WTC11 (cell line): ENCODE data around the gene ZIC2. TPM values are rescaled to one million over a fixed set of nuclear protein-coding genes. Genes with fewer than 3 reads are reported as not detected.

Source experiments
- ATAC-seq: fragments of 200-7000 bp; cut with Tn5 transposase; 2 replicates; pipeline ENCODE4 v1.10.0; 2021; ENCODE audit warnings: mild to moderate bottlenecking, moderate library complexity
- CTCF ChIA-PET: fragments of 300-600 bp; sonication (Branson Sonifier 250); formaldehyde crosslinking; loops from one replicate; lab custom pipeline; 2021; ENCODE audit warnings: antibody characterized with exemption; lab: Charles Lee
- POLR2A ChIA-PET: fragments of 350-600 bp; sonication (Branson Sonifier 250); formaldehyde crosslinking; loops from one replicate; lab custom pipeline; 2021; ENCODE audit warnings: antibody characterized with exemption; lab: Charles Lee
- DNase-seq: peaks from one replicate; pipeline ENCODE4 v3.0.0; 2021; ENCODE audit warnings: low spot score
- H3K27ac Mint-ChIP-seq: 2 replicates; pipeline ENCODE4 v1.8.0; 2021; ENCODE audit warnings: mixed read lengths
- H3K27me3 Mint-ChIP-seq: 2 replicates; pipeline ENCODE4 v1.8.0; 2021; ENCODE audit warnings: low read depth, mild to moderate bottlenecking, moderate library complexity, mixed read lengths
- H3K36me3 Mint-ChIP-seq: 2 replicates; pipeline ENCODE4 v1.8.0; 2021; ENCODE audit warnings: mixed read lengths
- H3K4me1 Mint-ChIP-seq: 2 replicates; pipeline ENCODE4 v1.8.0; 2022; ENCODE audit warnings: mixed read lengths
- H3K4me3 Mint-ChIP-seq: 2 replicates; pipeline ENCODE4 v1.8.0; 2021; ENCODE audit warnings: mild to moderate bottlenecking, moderate library complexity, mixed read lengths
- H3K9me3 Mint-ChIP-seq: 2 replicates; pipeline ENCODE4 v1.8.0; 2021; ENCODE audit warnings: mixed read lengths
- ATF1 ChIP-seq: sonication (generic); formaldehyde crosslinking; IDR thresholded peaks from 2 replicates; pipeline ENCODE4 v1.8.1; 2023; ENCODE audit warnings: mild to moderate bottlenecking, moderate library complexity, missing genetic modification reagents
- E2F1 ChIP-seq: sonication (generic); formaldehyde crosslinking; IDR thresholded peaks from 2 replicates; pipeline ENCODE4 v1.8.0; 2022; ENCODE audit warnings: mild to moderate bottlenecking, missing genetic modification reagents
- ETV6 ChIP-seq: sonication (generic); formaldehyde crosslinking; IDR thresholded peaks from 2 replicates; pipeline ENCODE4 v1.8.1; 2022; ENCODE audit warnings: mild to moderate bottlenecking, missing genetic modification reagents
- KAT7 ChIP-seq: sonication (generic); formaldehyde crosslinking; IDR thresholded peaks from 2 replicates; pipeline ENCODE4 v1.8.1; 2023; ENCODE audit warnings: missing genetic modification reagents, mild to moderate bottlenecking, borderline replicate concordance
- NR3C1 ChIP-seq: sonication (generic); formaldehyde crosslinking; conservative IDR thresholded peaks from 2 replicates; pipeline ENCODE4 v1.8.1; 2023; ENCODE audit warnings: low read depth, mild to moderate bottlenecking, missing genetic modification reagents
- OVOL2 ChIP-seq: fragments of 250-450 bp; sonication (Bioruptor Pico); IDR thresholded peaks from 2 replicates; pipeline ENCODE4 v1.9.0; 2021; ENCODE audit warnings: mild to moderate bottlenecking, borderline replicate concordance
- SP1 ChIP-seq: sonication (generic); formaldehyde crosslinking; conservative IDR thresholded peaks from 2 replicates; pipeline ENCODE4 v1.8.1; 2022; ENCODE audit warnings: missing genetic modification reagents
- ZNF138 ChIP-seq: sonication (generic); formaldehyde crosslinking; conservative IDR thresholded peaks from 2 replicates; pipeline ENCODE4 v1.8.1; 2022; ENCODE audit warnings: mild to moderate bottlenecking, moderate library complexity, missing genetic modification reagents
- ZNF396 ChIP-seq: fragments of 250-450 bp; sonication (Bioruptor Pico); IDR thresholded peaks from 2 replicates; pipeline ENCODE4 v1.8.0; 2021; ENCODE audit warnings: mild to moderate bottlenecking, moderate library complexity, borderline replicate concordance
- ZNF425 ChIP-seq: fragments of 250-450 bp; sonication (Bioruptor Pico); conservative IDR thresholded peaks from 2 replicates; pipeline ENCODE4 v1.9.0; 2021; ENCODE audit warnings: mild to moderate bottlenecking
- ZNF512 ChIP-seq: sonication (generic); formaldehyde crosslinking; IDR thresholded peaks from 2 replicates; pipeline ENCODE4 v1.8.1; 2022; ENCODE audit warnings: missing genetic modification reagents, borderline replicate concordance
- total RNA-seq: library from RNA; stranded (reverse); gene quantifications from 3 replicates; pipeline ENCODE4 v1.2.3, GENCODE V29; 2021
- TF ChIP-seq, protein P1 (sequence below): sonication (generic); formaldehyde crosslinking; IDR thresholded peaks from 2 replicates; pipeline ENCODE4 v1.8.1; 2022; ENCODE audit warnings: low read depth, missing genetic modification reagents, borderline replicate concordance
- TF ChIP-seq, protein P2 (sequence below): sonication (generic); formaldehyde crosslinking; IDR thresholded peaks from 2 replicates; pipeline ENCODE4 v1.8.1; 2023; ENCODE audit warnings: mild to moderate bottlenecking, missing genetic modification reagents, borderline replicate concordance
- TF ChIP-seq, protein P3 (sequence below): sonication (generic); formaldehyde crosslinking; IDR thresholded peaks from 2 replicates; pipeline ENCODE4 v1.8.0; 2022; ENCODE audit warnings: missing genetic modification reagents

ZIC2 gene
- total RNA-seq, 1 experiment from 2014 or later = 344 TPM

- TF ChIP-seq ZNF512 (CRISPR knock-in tag) = no peak
- TF ChIP-seq, protein P1, sequence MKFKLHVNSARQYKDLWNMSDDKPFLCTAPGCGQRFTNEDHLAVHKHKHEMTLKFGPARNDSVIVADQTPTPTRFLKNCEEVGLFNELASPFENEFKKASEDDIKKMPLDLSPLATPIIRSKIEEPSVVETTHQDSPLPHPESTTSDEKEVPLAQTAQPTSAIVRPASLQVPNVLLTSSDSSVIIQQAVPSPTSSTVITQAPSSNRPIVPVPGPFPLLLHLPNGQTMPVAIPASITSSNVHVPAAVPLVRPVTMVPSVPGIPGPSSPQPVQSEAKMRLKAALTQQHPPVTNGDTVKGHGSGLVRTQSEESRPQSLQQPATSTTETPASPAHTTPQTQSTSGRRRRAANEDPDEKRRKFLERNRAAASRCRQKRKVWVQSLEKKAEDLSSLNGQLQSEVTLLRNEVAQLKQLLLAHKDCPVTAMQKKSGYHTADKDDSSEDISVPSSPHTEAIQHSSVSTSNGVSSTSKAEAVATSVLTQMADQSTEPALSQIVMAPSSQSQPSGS (CRISPR knock-in tag) = 0 out of 2 replicates have a peak, but pooled peaks have one; percentile 1
- peak; percentile 6; the same call in 1 of the 2 replicates for TF ChIP-seq ETV6 (CRISPR knock-in tag)
- TF ChIP-seq SP1 (CRISPR knock-in tag) = no peak
- 0 out of 2 replicates have a peak, but pooled peaks have one; percentile 15 for TF ChIP-seq KAT7 (CRISPR knock-in tag)
- TF ChIP-seq ATF1 = peak; percentile 16; the same call in 1 of the 2 replicates
- TF ChIP-seq ZNF396 (CRISPR knock-in tag) = no peak
- TF ChIP-seq, protein P2, sequence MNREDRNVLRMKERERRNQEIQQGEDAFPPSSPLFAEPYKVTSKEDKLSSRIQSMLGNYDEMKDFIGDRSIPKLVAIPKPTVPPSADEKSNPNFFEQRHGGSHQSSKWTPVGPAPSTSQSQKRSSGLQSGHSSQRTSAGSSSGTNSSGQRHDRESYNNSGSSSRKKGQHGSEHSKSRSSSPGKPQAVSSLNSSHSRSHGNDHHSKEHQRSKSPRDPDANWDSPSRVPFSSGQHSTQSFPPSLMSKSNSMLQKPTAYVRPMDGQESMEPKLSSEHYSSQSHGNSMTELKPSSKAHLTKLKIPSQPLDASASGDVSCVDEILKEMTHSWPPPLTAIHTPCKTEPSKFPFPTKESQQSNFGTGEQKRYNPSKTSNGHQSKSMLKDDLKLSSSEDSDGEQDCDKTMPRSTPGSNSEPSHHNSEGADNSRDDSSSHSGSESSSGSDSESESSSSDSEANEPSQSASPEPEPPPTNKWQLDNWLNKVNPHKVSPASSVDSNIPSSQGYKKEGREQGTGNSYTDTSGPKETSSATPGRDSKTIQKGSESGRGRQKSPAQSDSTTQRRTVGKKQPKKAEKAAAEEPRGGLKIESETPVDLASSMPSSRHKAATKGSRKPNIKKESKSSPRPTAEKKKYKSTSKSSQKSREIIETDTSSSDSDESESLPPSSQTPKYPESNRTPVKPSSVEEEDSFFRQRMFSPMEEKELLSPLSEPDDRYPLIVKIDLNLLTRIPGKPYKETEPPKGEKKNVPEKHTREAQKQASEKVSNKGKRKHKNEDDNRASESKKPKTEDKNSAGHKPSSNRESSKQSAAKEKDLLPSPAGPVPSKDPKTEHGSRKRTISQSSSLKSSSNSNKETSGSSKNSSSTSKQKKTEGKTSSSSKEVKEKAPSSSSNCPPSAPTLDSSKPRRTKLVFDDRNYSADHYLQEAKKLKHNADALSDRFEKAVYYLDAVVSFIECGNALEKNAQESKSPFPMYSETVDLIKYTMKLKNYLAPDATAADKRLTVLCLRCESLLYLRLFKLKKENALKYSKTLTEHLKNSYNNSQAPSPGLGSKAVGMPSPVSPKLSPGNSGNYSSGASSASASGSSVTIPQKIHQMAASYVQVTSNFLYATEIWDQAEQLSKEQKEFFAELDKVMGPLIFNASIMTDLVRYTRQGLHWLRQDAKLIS (CRISPR knock-in tag) = 0 out of 2 replicates have a peak, but pooled peaks have one; percentile 5
Measured at GRCh38 chr13:99972190-99972731, 9.3 kb upstream of the ZIC2 start (continued).

DNA sequence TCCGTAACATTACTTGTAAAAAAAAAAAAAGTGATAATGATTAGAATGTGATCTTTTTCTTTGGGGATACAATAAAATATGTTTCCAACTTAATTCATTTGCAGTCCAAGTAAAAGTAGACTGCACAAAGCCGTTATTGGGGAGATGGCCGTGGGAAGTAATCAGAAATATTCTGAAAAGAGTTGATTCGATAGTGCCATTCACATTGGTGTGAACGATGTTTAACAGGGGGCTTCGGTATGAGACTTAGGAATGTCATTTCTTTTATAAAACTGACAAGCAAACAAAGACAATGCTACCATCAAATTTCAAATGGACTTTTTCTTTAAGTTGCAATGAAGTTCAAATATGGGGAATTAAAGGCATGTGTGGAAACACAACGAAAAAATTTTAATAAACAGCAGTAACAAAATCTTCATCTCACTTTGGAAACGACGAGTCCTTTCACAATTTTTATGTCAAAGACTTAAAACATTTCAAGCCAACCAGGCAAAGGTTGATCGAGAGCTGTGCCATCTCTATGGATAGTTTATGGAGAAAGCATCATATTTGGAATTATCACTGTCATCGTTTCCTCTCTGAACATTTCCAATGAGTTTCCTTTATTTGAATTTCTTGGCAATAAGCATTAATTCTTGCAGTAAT, 8.3 kb upstream of the ZIC2 start:
- POLR2A ChIA-PET = interaction anchor here (0.6 to 1.8 kb wide), 7 partner anchors 9 to 287 kb away, joined by 3 to 7 read pairs (median 5); no protein-coding TSS in a partner anchor
- H3K9me3 Mint-ChIP-seq = no peaks in the 10 kb centered on the region
- peaks cover 64% of the 10 kb centered on the region for H3K4me1 Mint-ChIP-seq
- H3K36me3 Mint-ChIP-seq = peaks cover 10% of the 10 kb centered on the region
- DNase-seq (no peak), ATAC-seq (no peak)
- H3K4me3 Mint-ChIP-seq = peak overlapping the region; percentile 81
- peaks cover 26% of the 10 kb centered on the region for H3K27me3 Mint-ChIP-seq
- CTCF ChIA-PET = interaction anchor here (1.3 to 2.1 kb wide), 4 partner anchors 14 to 315 kb away, joined by 4 to 8 read pairs (median 6); no protein-coding TSS in a partner anchor
- H3K27ac Mint-ChIP-seq = peak overlapping the region; percentile 99
- TF ChIP-seq, protein P3, sequence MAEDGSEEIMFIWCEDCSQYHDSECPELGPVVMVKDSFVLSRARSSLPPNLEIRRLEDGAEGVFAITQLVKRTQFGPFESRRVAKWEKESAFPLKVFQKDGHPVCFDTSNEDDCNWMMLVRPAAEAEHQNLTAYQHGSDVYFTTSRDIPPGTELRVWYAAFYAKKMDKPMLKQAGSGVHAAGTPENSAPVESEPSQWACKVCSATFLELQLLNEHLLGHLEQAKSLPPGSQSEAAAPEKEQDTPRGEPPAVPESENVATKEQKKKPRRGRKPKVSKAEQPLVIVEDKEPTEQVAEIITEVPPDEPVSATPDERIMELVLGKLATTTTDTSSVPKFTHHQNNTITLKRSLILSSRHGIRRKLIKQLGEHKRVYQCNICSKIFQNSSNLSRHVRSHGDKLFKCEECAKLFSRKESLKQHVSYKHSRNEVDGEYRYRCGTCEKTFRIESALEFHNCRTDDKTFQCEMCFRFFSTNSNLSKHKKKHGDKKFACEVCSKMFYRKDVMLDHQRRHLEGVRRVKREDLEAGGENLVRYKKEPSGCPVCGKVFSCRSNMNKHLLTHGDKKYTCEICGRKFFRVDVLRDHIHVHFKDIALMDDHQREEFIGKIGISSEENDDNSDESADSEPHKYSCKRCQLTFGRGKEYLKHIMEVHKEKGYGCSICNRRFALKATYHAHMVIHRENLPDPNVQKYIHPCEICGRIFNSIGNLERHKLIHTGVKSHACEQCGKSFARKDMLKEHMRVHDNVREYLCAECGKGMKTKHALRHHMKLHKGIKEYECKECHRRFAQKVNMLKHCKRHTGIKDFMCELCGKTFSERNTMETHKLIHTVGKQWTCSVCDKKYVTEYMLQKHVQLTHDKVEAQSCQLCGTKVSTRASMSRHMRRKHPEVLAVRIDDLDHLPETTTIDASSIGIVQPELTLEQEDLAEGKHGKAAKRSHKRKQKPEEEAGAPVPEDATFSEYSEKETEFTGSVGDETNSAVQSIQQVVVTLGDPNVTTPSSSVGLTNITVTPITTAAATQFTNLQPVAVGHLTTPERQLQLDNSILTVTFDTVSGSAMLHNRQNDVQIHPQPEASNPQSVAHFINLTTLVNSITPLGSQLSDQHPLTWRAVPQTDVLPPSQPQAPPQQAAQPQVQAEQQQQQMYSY (CRISPR knock-in tag) = no peak
- TF ChIP-seq NR3C1 (no peak), E2F1 (CRISPR knock-in tag) (no peak), OVOL2 (CRISPR knock-in tag) (no peak), ZNF138 (CRISPR knock-in tag) (no peak), ZNF425 (CRISPR knock-in tag) (no peak)
